22Rv1 (cell line): ENCODE data around the gene CACNA1C.

ENCODE experiments used
- CTCF ChIP-seq: fragments of 450-650 bp; IDR thresholded peaks from 2 replicates; pipeline ENCODE4 v1.5.1; 2017; ENCODE audit warnings: mild to moderate bottlenecking
- ZFX ChIP-seq: fragments of 450-650 bp; IDR thresholded peaks from 2 replicates; pipeline ENCODE4 v1.6.1; 2017; ENCODE audit warnings: antibody characterized with exemption, borderline replicate concordance

- TF ChIP-seq CTCF: no peak
- TF ChIP-seq ZFX: no peak
These were observed 634.9 kb downstream of the CACNA1C start for GRCh38 chr12:2687726-2688125.
